ENCODE results near the gene JAM3.

Gene JAM3

GRCh38 chr11:134154441-134154840, 85.6 kb downstream of the JAM3 start:
- no peak for TF ChIP-seq CTCF (IDR thresholded peaks at IDR 0.05; ENCODE audit: low read depth, low read length, missing control alignments)
- no peak for DNase-seq (ENCODE audit: low read depth)
- no peak overlapping the region for H3K4me3 ChIP-seq (ENCODE audit: low read depth, low read length)

DNA sequence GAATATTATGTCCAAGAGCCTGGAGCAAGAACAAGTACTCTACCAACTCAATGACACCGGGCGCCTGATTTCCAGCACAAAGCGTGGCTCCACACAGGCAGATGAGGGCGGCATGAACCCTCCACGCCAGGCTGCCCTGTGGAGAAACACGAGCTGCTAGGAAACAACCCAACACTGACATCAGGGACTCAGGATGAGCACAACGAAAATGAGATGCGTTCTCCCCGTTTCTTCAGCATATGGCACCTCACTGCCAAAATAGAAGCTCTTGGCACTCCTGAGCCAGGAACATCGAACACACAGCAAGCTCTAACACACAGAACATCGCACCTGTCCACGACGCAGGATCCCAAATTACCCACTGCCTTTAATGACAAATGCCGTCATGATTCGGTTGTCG, 86.6 kb downstream of the JAM3 start:
- DNase-seq (ENCODE audit: low read depth): no peak
- no peak overlapping the region for H3K4me3 ChIP-seq (ENCODE audit: low read depth, low read length)
- no peak for TF ChIP-seq CTCF (IDR thresholded peaks at IDR 0.05; ENCODE audit: low read depth, low read length, missing control alignments)

DNA sequence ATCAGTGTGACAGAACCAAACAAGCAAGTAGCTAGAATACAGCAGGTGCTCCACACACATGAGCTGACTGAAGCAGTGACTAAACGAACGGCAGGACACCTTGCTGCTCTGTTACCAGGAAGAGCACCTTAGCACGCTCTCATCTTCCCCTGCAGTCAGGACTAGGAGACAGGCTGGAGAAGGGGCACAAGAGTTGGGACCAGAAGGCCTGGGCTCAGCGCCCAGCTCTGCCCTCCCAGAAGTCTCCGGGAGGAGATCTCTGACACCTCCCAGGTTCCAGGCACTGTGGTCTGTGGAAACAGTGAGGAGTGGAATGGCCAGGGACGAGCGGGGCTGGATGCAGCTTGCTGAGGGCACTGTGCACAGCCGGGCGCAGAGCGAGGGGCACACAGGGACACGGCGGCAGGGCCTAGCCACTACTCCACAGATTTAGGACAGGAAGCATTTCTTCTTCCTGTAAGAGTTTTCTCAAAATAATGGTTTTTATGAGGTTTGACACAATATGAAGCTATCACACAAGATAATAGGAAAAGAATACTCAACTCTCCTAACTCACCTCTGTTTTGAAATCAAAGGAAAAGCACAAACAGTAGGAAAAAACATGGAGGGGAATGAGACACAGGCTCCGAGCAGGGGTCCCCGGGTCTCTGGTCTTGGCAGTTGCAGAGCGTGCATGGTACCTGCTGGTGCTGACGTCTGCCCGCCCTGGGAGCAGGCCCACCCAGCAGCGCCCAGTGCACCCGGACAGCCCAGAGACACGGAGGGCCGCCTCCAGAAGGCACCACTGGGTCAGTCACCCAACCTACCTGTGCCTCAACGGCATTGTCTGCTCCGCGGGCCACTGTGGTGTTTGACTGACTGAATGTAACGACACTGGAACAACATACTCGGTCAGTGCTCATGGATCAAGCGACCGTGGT, 87.3 kb downstream of the JAM3 start:
- no peak overlapping the region for H3K4me3 ChIP-seq (ENCODE audit: low read depth, low read length)
- TF ChIP-seq CTCF (IDR thresholded peaks at IDR 0.05; ENCODE audit: low read depth, low read length, missing control alignments): no peak
- DNase-seq (ENCODE audit: low read depth): no peak

GRCh38 chr11:134157451-134157850, 88.6 kb downstream of the JAM3 start:
- TF ChIP-seq CTCF (IDR thresholded peaks at IDR 0.05; ENCODE audit: low read depth, low read length, missing control alignments): no peak

GRCh38 chr11:134158023-134158422, 89.2 kb downstream of the JAM3 start:
- DNase-seq (ENCODE audit: low read depth): no peak
- no peak overlapping the region for H3K4me3 ChIP-seq (ENCODE audit: low read depth, low read length)
- TF ChIP-seq CTCF (IDR thresholded peaks at IDR 0.05; ENCODE audit: low read depth, low read length, missing control alignments): no peak

More at GRCh38 chr11:134157451-134157850, 88.6 kb downstream of the JAM3 start:
- DNase-seq (ENCODE audit: low read depth): no peak
- no peak overlapping the region for H3K4me3 ChIP-seq (ENCODE audit: low read depth, low read length)

GRCh38 chr11:134159652-134160051, 90.8 kb downstream of the JAM3 start:
- no peak for TF ChIP-seq CTCF (IDR thresholded peaks at IDR 0.05; ENCODE audit: low read depth, low read length, missing control alignments)
- no peak for DNase-seq (ENCODE audit: low read depth)
- no peak overlapping the region for H3K4me3 ChIP-seq (ENCODE audit: low read depth, low read length)
